IPS-18c (cell line): Measurements from ENCODE around the gene KIF13A.
"Not testable (repeated sequence)": the region's sequence is repeated elsewhere in the genome, so short reads cannot be mapped to it uniquely, and the experiment has no call there.

Source experiments
- H3K4me3 ChIP-seq: 2 replicates; pipeline ENCODE4 v1.7.0; 2013; ENCODE audit warnings: low read depth, mild to moderate bottlenecking, low read length, moderate library complexity; ENCODE audit not compliant: insufficient read depth
- H3K9me3 ChIP-seq: one replicate; pipeline ENCODE4 v1.6.1; 2013; ENCODE audit warnings: mild to moderate bottlenecking, low read length, moderate library complexity; ENCODE audit not compliant: control insufficient read depth, insufficient read depth

KIF13A gene

GRCh38 chr6:17923401-17923863 is 64.0 kb downstream of the KIF13A start:
- H3K9me3 ChIP-seq = no peaks in the 10 kb centered on the region
- H3K4me3 ChIP-seq = no peak overlapping the region

- no peaks in the 10 kb centered on the region for H3K9me3 ChIP-seq
- H3K4me3 ChIP-seq = no peak overlapping the region
Measured at GRCh38 chr6:17921454-17921853, 66.0 kb downstream of the KIF13A start.

- no peaks in the 10 kb centered on the region for H3K9me3 ChIP-seq
- H3K4me3 ChIP-seq = no peak overlapping the region
Measured at GRCh38 chr6:17919496-17919895, 67.9 kb downstream of the KIF13A start.

- no peak overlapping the region for H3K4me3 ChIP-seq
- H3K9me3 ChIP-seq = no peaks in the 10 kb centered on the region
Measured at GRCh38 chr6:17917837-17918763, 69.3 kb downstream of the KIF13A start.

- Histone ChIP-seq H3K9me3 (no peaks in the 10 kb centered on the region), H3K4me3 (no peak overlapping the region)
Measured at GRCh38 chr6:17914651-17915050, 72.8 kb downstream of the KIF13A start.

- Histone ChIP-seq H3K9me3 (no peaks in the 10 kb centered on the region), H3K4me3 (no peak overlapping the region)
Measured at GRCh38 chr6:17912521-17912920, 74.9 kb downstream of the KIF13A start.

- not testable (repeated sequence) for H3K4me3 ChIP-seq, H3K9me3 ChIP-seq
Measured at GRCh38 chr6:17911656-17912055, 75.8 kb downstream of the KIF13A start.

- no peak overlapping the region for H3K4me3 ChIP-seq
- H3K9me3 ChIP-seq = no peaks in the 10 kb centered on the region
Measured at GRCh38 chr6:17910189-17910588, 77.2 kb downstream of the KIF13A start.

- Histone ChIP-seq H3K9me3 (no peaks in the 10 kb centered on the region), H3K4me3 (no peak overlapping the region)
Measured at GRCh38 chr6:17908831-17909230, 78.6 kb downstream of the KIF13A start.

- H3K9me3 ChIP-seq = no peaks in the 10 kb centered on the region
Measured at GRCh38 chr6:17907406-17908229, 79.8 kb downstream of the KIF13A start.

GRCh38 chr6:17905611-17906592 is 81.5 kb downstream of the KIF13A start:
- H3K4me3 ChIP-seq = no peak overlapping the region
- H3K9me3 ChIP-seq = no peaks in the 10 kb centered on the region

More at GRCh38 chr6:17907406-17908229, 79.8 kb downstream of the KIF13A start:
- H3K4me3 ChIP-seq = no peak overlapping the region

- Histone ChIP-seq H3K9me3 (no peaks in the 10 kb centered on the region), H3K4me3 (no peak overlapping the region)
Measured at GRCh38 chr6:17904491-17905120, 82.8 kb downstream of the KIF13A start.

- H3K4me3 ChIP-seq = no peak overlapping the region
Measured at GRCh38 chr6:17902974-17903373, 84.5 kb downstream of the KIF13A start.

GRCh38 chr6:17901493-17901892 is 85.9 kb downstream of the KIF13A start:
- Histone ChIP-seq H3K9me3 (no peaks in the 10 kb centered on the region), H3K4me3 (no peak overlapping the region)

More at GRCh38 chr6:17902974-17903373, 84.5 kb downstream of the KIF13A start:
- H3K9me3 ChIP-seq = no peaks in the 10 kb centered on the region

- Histone ChIP-seq H3K9me3 (peaks cover 3% of the 10 kb centered on the region), H3K4me3 (no peak overlapping the region)
Measured at GRCh38 chr6:17900011-17900410, 87.4 kb downstream of the KIF13A start.

- H3K4me3 ChIP-seq = no peak overlapping the region
- H3K9me3 ChIP-seq = peaks cover 6% of the 10 kb centered on the region
Measured at GRCh38 chr6:17899491-17899890, 87.9 kb downstream of the KIF13A start.
